Mucosa of rectum (tissue), 2 donors: ENCODE results near the gene SOHLH1.
"Not testable (repeated sequence)": the region's sequence is repeated elsewhere in the genome, so short reads cannot be mapped to it uniquely, and the experiment has no call there.

Experiments used
- H3K27ac ChIP-seq, 2 donors: one replicate each; pipeline ENCODE4 v1.7.0; 2013; ENCODE audit warnings: inconsistent platforms in 2 of 2, low read depth in 2 of 2, low read length in 2 of 2
- H3K27me3 ChIP-seq, 2 donors: one replicate each; pipeline ENCODE4 v1.7.0; 2013; ENCODE audit warnings: low read length in 2 of 2; ENCODE audit not compliant: control insufficient read depth in 2 of 2, insufficient read depth in 2 of 2
- H3K36me3 ChIP-seq, 2 donors: one replicate each; pipeline ENCODE4 v1.7.0; 2013; ENCODE audit warnings: low read length in 2 of 2; ENCODE audit not compliant: control insufficient read depth in 2 of 2, insufficient read depth in 2 of 2
- H3K4me1 ChIP-seq, 2 donors: one replicate each; pipeline ENCODE4 v1.7.0; 2013; ENCODE audit warnings: low read length in 2 of 2, mild to moderate bottlenecking in 1 of 2; ENCODE audit not compliant: control insufficient read depth in 2 of 2, insufficient read depth in 2 of 2
- H3K4me3 ChIP-seq, 2 donors: one replicate each; pipeline ENCODE4 v1.7.0; 2013; ENCODE audit warnings: low read length in 2 of 2
- H3K9ac ChIP-seq, 2 donors: one replicate each; pipeline ENCODE4 v1.7.0; 2013; ENCODE audit warnings: low read length in 2 of 2, low read depth in 1 of 2, mild to moderate bottlenecking in 1 of 2
- H3K9me3 ChIP-seq, 2 donors: one replicate each; pipeline ENCODE4 v1.7.0; 2013; ENCODE audit warnings: low read length in 2 of 2; ENCODE audit not compliant: control insufficient read depth in 2 of 2
- donor health status: healthy.
- donor health status: Normal muscosa, but diverticular disease.

Gene SOHLH1

DNA sequence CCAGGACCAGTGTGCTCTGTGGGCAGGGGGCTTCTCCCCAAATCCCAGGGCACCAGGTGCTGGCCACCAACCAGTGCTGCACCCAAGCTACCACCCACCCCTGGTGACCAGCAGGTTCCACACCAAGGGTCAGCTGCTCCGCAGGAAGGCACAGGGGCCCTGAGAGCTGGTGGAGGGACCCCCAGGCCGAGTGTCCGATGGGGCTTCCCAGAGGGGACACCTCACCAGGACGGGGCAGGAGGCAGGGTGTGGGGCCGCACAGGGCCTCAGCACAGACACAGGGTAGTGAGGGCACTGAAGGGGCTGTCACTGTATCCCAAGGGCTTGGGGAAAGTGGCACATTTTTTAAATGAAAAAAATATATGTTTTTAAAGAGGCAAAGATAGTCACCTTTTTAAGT, 18.1 kb downstream of the SOHLH1 start:
- Histone ChIP-seq H3K4me1 (no peaks in the 10 kb centered on the region), H3K4me3 (no peak overlapping the region), H3K36me3 (no peaks in the 10 kb centered on the region), H3K9ac (no peak overlapping the region), H3K27me3 (no peaks in the 10 kb centered on the region), H3K9me3 (no peaks in the 10 kb centered on the region), H3K27ac (no peak overlapping the region)

DNA sequence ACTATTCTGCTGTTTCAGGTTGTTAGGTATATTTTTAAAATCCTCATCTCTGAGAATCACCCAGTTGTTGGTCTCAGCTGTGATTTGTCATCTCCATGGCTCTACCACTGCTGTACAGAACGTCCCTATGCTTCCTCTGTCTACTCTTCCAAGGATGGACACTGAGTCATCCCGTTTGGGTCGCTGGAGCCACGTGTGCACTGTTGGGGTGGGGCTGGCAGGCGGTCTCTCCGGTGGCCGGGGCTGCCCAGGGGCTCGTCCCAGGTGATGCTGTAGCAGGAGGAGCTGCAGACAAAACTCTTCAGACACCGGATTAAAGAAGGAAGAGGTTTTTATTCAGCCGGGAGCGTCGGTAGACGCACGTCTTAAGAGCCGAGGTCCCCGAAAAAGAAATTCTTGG, 19.2 kb downstream of the SOHLH1 start:
- no peaks in the 10 kb centered on the region for H3K27me3 ChIP-seq
- H3K27ac ChIP-seq: no peak overlapping the region

DNA sequence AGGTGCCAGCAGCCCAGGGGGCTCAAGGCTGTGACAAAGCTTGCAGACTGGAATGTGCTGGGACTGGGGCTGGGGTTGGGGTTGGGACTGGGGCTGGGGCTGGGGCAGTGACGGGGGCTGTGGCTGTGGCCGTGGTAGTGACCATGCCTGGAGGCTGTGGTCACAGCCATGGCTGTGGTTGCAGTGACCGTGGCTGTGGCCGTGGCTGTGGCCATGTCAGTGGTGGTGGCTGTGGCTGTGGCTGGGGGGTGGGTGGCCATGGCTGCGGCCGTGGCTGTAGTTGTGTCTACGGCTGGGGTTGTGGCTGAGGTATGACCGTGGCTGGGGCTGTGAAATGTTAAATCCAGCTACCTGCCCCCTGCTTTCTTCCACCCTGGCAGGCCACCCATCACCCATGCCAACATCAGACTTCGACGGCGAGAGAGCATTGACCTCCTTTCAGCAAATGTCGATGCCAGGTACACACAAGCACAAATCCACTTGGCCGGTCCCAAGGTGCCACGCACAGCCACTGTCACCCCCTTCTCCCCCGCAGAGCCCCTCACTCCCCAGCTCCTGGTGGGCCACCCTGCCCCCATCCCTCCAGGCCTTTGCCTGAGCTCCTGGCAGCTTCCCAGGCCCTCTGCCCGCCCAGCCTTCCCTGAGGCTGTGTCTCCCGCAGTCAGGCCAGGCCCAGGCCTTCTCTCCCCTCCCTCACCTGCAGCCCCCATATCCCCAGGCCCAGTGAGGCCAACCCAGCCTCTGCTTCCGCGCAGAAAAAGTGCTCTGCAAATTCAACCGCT, 20.9 kb downstream of the SOHLH1 start:
- no peaks in the 10 kb centered on the region for H3K36me3 ChIP-seq
- no peaks in the 10 kb centered on the region for H3K27me3 ChIP-seq
- H3K9ac ChIP-seq: no peak overlapping the region
- no peak overlapping the region for H3K4me3 ChIP-seq
- no peaks in the 10 kb centered on the region for H3K9me3 ChIP-seq
- no peak overlapping the region for H3K27ac ChIP-seq
- no peaks in the 10 kb centered on the region for H3K4me1 ChIP-seq

More for the DNA sequence above, 19.2 kb downstream of the SOHLH1 start:
- no peak overlapping the region for H3K4me3 ChIP-seq
- H3K4me1 ChIP-seq: no peaks in the 10 kb centered on the region
- H3K36me3 ChIP-seq: no peaks in the 10 kb centered on the region
- H3K9ac ChIP-seq: no peak overlapping the region
- no peaks in the 10 kb centered on the region for H3K9me3 ChIP-seq

DNA sequence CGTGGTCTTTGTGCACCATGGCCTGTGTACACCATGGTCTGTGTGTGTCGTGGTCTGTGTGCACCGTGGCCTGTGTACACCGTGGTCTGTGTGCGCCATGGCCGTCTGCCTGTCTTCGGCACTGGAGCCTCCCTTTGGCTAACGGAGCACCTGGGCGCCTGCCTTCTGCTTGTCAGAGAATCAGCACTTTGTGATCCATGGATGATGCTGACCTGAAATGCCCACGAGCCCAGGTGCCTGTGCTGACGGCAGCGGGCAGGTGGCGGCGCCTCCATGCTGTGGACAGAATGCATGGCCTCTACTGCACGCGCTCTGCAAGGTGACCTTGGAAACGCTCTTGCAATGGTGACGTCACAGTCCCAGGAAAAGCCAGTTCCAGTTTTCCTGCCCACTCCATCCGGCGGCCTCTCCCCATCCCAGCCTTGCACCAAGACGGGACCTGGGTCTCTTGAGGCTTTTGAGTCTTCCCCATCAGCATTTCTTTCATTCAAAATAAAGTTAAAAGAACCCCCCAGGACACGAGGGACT, 21.6 kb downstream of the SOHLH1 start:
- Histone ChIP-seq H3K36me3 (no peaks in the 10 kb centered on the region), H3K9ac (no peak overlapping the region), H3K4me1 (no peaks in the 10 kb centered on the region), H3K4me3 (no peak overlapping the region), H3K9me3 (no peaks in the 10 kb centered on the region), H3K27me3 (no peaks in the 10 kb centered on the region), H3K27ac (no peak overlapping the region)

DNA sequence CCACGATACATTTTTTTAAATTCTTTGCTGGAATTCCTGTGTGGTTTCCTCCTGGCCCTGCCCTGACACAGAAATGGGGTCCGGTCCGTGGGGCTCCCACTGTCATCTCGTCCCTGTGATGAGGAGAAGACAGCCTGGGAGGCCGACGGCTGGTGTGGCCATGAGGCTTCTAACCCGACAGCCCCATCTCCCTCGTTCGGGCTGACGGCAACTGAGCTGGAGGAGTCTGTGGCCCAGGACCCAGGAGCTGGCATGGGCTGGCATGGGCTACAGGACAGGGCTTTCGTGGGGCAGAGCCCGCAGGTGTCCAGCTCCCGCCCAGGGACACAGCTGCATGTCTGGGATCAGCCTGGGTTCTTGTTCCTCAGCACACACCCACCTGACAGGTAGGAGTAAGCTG, 22.4 kb downstream of the SOHLH1 start:
- H3K9me3 ChIP-seq: no peaks in the 10 kb centered on the region
- no peak overlapping the region for H3K4me3 ChIP-seq
- no peak overlapping the region for H3K9ac ChIP-seq
- H3K36me3 ChIP-seq: no peaks in the 10 kb centered on the region
- no peaks in the 10 kb centered on the region for H3K27me3 ChIP-seq
- H3K27ac ChIP-seq: no peak overlapping the region
- H3K4me1 ChIP-seq: no peaks in the 10 kb centered on the region

DNA sequence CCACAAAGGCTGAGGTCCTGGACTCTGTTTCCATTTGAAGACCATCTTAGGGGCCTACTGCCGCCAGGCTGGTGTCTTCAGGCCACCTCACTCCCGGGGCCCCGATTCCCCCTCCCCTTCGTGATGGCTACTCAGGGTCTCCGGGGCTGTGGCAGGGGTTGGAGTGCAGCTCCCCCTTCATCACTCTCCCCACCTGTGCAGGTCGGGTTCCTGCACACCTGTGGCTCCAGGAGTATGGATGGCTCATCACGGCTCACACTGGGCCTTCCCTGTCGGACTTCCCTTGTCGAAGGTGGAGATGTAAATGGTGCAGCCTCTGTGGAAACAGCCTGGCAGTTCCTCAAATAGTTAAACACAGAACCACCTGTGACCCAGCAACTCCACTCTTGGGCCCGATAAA, 24.3 kb downstream of the SOHLH1 start:
- no peak overlapping the region for H3K9ac ChIP-seq
- H3K27me3 ChIP-seq: no peaks in the 10 kb centered on the region
- no peaks in the 10 kb centered on the region for H3K4me1 ChIP-seq
- H3K4me3 ChIP-seq: no peak overlapping the region
- H3K9me3 ChIP-seq: no peaks in the 10 kb centered on the region
- H3K36me3 ChIP-seq: no peaks in the 10 kb centered on the region
- H3K27ac ChIP-seq: no peak overlapping the region

DNA sequence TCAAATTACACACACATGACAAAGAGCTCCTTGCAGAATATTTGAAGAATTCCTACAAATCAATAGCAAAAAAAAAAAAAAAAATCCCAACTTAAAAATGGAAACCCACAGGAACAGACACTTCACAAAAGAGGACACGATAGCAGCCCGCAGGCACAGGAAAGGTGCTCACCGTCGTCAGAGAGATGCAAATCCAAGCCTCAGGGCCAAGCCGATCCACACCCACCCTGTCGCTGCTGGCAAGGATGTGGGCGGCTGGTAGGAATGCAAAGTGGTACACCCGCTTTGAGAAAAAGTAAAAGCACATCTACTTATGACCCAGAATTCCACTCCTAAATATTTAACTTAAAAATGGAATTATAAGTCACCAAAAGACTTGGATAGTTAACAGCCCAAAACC, 25.3 kb downstream of the SOHLH1 start:
- no peak overlapping the region for H3K27ac ChIP-seq
- no peaks in the 10 kb centered on the region for H3K27me3 ChIP-seq
- H3K4me3 ChIP-seq: no peak overlapping the region
- H3K9me3 ChIP-seq: no peaks in the 10 kb centered on the region
- H3K36me3 ChIP-seq: no peaks in the 10 kb centered on the region
- H3K9ac ChIP-seq: no peak overlapping the region
- no peaks in the 10 kb centered on the region for H3K4me1 ChIP-seq

DNA sequence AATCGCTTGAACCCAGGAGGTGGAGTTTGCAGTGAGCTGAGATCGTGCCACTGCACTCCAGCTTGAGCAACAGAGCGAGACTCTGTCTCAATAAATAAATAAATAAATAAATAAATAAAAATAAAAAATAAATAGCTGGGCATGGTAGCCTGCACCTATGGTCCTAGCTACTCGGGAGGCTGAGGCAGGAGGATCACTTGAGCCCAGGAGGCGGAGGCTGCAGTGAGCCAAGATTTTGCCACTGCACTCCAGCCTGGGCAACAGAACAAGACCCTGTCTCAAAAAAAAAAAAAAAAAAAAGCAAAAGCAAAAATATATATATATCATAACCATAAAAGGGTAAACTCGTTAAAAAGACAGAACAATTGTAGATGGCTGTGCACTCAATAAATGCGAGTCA, 26.5 kb downstream of the SOHLH1 start:
- H3K4me1 ChIP-seq, H3K4me3 ChIP-seq, H3K27me3 ChIP-seq, H3K27ac ChIP-seq, H3K9me3 ChIP-seq, H3K36me3 ChIP-seq, H3K9ac ChIP-seq: not testable (repeated sequence)

DNA sequence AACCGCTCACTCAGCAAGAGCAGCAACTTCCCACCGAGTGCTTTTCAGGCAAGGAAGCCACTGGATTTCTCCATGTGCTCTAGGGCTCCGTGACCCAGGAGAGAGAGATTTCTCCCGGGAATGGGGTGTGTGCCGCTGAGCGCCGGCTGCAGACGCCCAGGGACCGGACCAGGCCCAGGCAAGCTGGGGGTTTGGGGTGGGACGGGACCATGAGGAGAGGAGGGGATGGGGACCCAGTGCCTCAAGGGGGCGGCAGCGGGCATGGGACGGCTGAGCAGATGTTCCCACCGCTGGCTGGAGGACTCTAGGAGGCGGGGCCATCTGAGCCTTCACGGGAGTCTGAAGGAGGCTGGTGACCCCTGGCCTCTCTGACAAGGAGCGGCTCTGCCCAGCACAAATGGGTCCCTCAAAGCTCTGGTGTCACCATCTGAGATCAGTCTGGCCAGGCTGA, 27.7 kb downstream of the SOHLH1 start:
- Histone ChIP-seq H3K27ac (no peak overlapping the region), H3K9me3 (no peaks in the 10 kb centered on the region), H3K27me3 (no peaks in the 10 kb centered on the region), H3K36me3 (no peaks in the 10 kb centered on the region), H3K9ac (no peak overlapping the region), H3K4me1 (no peaks in the 10 kb centered on the region), H3K4me3 (no peak overlapping the region)

DNA sequence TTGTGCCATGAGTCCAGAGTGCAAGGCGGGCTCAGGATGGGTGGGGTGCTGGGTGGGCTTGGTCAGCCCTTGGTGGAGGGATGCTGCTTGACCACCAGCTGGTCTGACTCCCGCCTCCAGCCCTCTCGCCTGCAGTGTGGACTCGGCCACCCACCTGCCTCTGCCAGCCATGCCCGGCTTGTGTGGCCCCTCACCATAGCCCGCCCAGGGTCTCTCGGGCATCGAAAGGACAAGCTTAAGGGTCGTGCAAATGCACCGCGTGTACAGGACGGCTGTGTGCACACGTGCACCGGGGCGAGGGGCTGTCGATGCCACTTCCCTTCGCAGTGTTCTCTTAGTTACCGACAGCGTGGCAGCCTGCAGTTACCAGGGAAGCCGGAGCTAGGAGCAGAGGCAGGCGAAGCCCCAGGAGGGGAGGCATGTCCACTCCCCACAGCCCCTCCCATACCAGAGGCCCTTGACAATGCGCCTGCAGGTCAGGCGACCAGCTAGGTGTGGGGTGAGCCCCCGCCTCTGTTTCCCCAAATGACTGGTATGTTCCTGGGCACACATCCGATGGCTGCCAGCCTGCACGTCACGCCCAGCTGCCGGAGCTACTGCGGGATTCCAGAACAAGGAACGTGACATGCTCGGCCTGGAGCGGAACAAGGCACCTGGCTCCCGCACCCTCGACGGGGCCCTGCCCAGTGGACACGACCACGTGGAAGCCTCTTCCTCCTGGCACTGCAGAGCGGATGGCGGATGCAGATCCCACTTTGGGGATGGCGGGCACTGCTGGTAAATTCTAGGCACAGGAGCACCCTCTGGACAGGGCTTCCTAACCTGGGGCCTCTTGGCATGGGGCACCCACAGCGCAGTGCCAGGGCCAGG, 28.3 kb downstream of the SOHLH1 start:
- Histone ChIP-seq H3K4me3 (no peak overlapping the region), H3K27ac (no peak overlapping the region), H3K4me1 (no peaks in the 10 kb centered on the region), H3K9me3 (no peaks in the 10 kb centered on the region), H3K27me3 (no peaks in the 10 kb centered on the region), H3K36me3 (no peaks in the 10 kb centered on the region), H3K9ac (no peak overlapping the region)
